ENCODE measurements around the gene ALX4.

Gene ALX4

DNA sequence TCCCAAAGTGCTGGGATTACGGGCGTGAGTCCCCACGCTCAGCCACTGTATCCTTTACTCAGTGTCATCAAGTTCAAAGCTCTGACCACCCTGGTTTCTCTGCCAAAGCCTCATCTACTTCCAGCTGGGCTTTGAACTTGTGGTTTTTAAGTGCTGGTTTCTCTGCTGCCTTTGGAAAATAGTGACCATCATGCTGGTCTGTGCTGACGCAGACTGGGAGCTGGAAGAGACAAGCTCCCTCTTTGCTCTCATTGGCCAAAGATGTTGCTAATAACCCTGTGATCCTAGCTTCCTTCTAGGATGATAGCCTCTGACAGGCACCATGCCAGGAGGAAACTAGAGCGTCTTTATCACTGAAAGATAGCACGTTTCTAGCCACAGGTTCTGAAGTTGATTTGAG, 62.4 kb downstream of the ALX4 start:
- Histone ChIP-seq H4K20me1 (ENCODE audit: insufficient read depth, low read length) (no peaks in the 10 kb centered on the region), H2AFZ (ENCODE audit: low read depth, low read length) (no peak overlapping the region), H3K4me2 (ENCODE audit: insufficient read depth, low read length) (no peak overlapping the region), H3K9ac (ENCODE audit: low read depth, low read length) (no peak overlapping the region), H3K27me3 (ENCODE audit: insufficient read depth, low read length, poor library complexity) (no peaks in the 10 kb centered on the region), H3K4me1 (ENCODE audit: insufficient read depth, low read length) (no peaks in the 10 kb centered on the region), H3K9me3 (ENCODE audit: insufficient read depth, low read length, severe bottlenecking) (peaks cover 2% of the 10 kb centered on the region), H3K27ac (ENCODE audit: low read length) (no peak overlapping the region), H3K36me3 (ENCODE audit: insufficient read depth, low read length) (peaks cover 15% of the 10 kb centered on the region; the same call in 1 of the 2 replicates), H3K4me3 (ENCODE audit: low read depth in 1 of 2, low read length in 2 of 2) (no peak overlapping the region), H3K79me2 (ENCODE audit: insufficient read depth, low read length) (no peaks in the 10 kb centered on the region)
- no peak for TF ChIP-seq EZH2 (IDR thresholded peaks at IDR 0.05; ENCODE audit: borderline replicate concordance, low read depth, low read length, severe bottlenecking)
- TF ChIP-seq, protein P1, sequence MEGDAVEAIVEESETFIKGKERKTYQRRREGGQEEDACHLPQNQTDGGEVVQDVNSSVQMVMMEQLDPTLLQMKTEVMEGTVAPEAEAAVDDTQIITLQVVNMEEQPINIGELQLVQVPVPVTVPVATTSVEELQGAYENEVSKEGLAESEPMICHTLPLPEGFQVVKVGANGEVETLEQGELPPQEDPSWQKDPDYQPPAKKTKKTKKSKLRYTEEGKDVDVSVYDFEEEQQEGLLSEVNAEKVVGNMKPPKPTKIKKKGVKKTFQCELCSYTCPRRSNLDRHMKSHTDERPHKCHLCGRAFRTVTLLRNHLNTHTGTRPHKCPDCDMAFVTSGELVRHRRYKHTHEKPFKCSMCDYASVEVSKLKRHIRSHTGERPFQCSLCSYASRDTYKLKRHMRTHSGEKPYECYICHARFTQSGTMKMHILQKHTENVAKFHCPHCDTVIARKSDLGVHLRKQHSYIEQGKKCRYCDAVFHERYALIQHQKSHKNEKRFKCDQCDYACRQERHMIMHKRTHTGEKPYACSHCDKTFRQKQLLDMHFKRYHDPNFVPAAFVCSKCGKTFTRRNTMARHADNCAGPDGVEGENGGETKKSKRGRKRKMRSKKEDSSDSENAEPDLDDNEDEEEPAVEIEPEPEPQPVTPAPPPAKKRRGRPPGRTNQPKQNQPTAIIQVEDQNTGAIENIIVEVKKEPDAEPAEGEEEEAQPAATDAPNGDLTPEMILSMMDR (IDR thresholded peaks at IDR 0.05; ENCODE audit: borderline replicate concordance, extremely low read depth, low read length, poor library complexity, severe bottlenecking): no peak
- DNase-seq (no peak), ATAC-seq (ENCODE audit: insufficient read depth, low read depth) (no peak)

DNA sequence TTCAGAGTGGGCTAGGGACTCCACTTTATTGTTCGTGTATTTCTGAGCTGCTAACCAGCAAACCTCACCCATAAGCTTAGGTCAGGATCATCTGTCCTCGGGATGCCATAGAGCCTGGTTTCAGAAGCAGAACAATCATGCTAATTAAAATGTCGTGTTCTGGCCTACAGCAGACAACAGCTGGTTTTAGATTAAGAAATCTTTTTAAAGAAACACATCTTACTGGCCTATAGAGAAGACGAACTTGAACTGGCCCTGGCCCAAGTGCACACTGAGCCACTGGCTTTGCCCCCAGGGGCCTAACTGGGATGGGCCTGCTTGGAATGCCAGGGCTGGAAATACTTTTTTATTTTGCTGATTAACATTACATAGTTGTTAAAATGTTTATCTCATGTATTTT, 63.2 kb downstream of the ALX4 start:
- no peaks in the 10 kb centered on the region for H3K79me2 ChIP-seq (ENCODE audit: insufficient read depth, low read length)
- no peak for DNase-seq
- H3K9me3 ChIP-seq (ENCODE audit: insufficient read depth, low read length, severe bottlenecking): no peaks in the 10 kb centered on the region
- H3K4me1 ChIP-seq (ENCODE audit: insufficient read depth, low read length): no peaks in the 10 kb centered on the region
- no peak overlapping the region for H3K27ac ChIP-seq (ENCODE audit: low read length)
- H4K20me1 ChIP-seq (ENCODE audit: insufficient read depth, low read length): no peaks in the 10 kb centered on the region
- H3K4me2 ChIP-seq (ENCODE audit: insufficient read depth, low read length): no peak overlapping the region
- H3K27me3 ChIP-seq (ENCODE audit: insufficient read depth, low read length, poor library complexity): no peaks in the 10 kb centered on the region
- ATAC-seq (ENCODE audit: insufficient read depth, low read depth): no peak
- H3K36me3 ChIP-seq (ENCODE audit: insufficient read depth, low read length): peaks cover 18% of the 10 kb centered on the region
- H3K4me3 ChIP-seq (ENCODE audit: low read depth in 1 of 2, low read length in 2 of 2): no peak overlapping the region
- no peak overlapping the region for H3K9ac ChIP-seq (ENCODE audit: low read depth, low read length)
- TF ChIP-seq EZH2 (IDR thresholded peaks at IDR 0.05; ENCODE audit: borderline replicate concordance, low read depth, low read length, severe bottlenecking): no peak
- TF ChIP-seq, protein P1 (IDR thresholded peaks at IDR 0.05; ENCODE audit: borderline replicate concordance, extremely low read depth, low read length, poor library complexity, severe bottlenecking): no peak
- no peak overlapping the region for H2AFZ ChIP-seq (ENCODE audit: low read depth, low read length)

DNA sequence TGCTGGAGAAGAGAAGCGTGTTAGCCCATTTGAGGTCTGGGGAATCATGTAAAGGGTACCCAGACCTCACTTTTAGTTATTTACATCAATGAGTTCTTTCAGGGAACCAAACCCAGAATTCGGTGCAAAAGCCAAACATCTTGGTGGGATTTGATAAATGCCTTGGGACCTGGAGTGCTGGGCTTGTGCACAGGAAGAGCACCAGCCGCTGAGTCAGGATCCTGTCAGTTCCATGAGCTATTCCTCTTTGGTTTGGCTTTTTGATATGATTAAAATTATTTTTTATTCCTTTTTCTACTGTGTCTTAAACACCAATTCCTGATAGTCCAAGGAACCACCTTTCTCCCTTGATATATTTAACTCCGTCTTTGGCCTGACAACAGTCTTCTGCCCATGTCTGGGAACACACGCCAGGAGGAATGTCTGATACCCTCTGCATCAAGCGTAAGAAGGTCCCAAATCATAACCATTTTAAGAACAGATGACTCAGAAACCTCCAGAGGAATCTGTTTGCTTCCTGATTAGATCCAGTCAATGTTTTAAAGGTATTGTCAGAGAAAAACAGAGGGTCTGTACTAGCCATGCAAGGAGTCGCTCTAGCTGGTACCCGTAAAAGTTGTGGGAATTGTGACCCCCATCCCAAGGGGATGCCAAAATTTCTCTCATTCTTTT, 65.2 kb downstream of the ALX4 start:
- Histone ChIP-seq H3K27me3 (ENCODE audit: insufficient read depth, low read length, poor library complexity) (no peaks in the 10 kb centered on the region), H3K9ac (ENCODE audit: low read depth, low read length) (no peak overlapping the region), H4K20me1 (ENCODE audit: insufficient read depth, low read length) (no peaks in the 10 kb centered on the region), H3K36me3 (ENCODE audit: insufficient read depth, low read length) (peaks cover 18% of the 10 kb centered on the region), H3K4me1 (ENCODE audit: insufficient read depth, low read length) (no peaks in the 10 kb centered on the region), H2AFZ (ENCODE audit: low read depth, low read length) (no peak overlapping the region), H3K4me2 (ENCODE audit: insufficient read depth, low read length) (no peak overlapping the region), H3K27ac (ENCODE audit: low read length) (no peak overlapping the region), H3K79me2 (ENCODE audit: insufficient read depth, low read length) (no peaks in the 10 kb centered on the region), H3K9me3 (ENCODE audit: insufficient read depth, low read length, severe bottlenecking) (no peaks in the 10 kb centered on the region), H3K4me3 (ENCODE audit: low read depth in 1 of 2, low read length in 2 of 2) (no peak overlapping the region)
- no peak for ATAC-seq (ENCODE audit: insufficient read depth, low read depth)
- no peak for DNase-seq
- TF ChIP-seq, protein P1 (IDR thresholded peaks at IDR 0.05; ENCODE audit: borderline replicate concordance, extremely low read depth, low read length, poor library complexity, severe bottlenecking): no peak
- no peak for TF ChIP-seq EZH2 (IDR thresholded peaks at IDR 0.05; ENCODE audit: borderline replicate concordance, low read depth, low read length, severe bottlenecking)

Measured in DND-41 (cell line).